Adrenal gland (tissue), 5 donors: Measurements from ENCODE around the gene PACSIN2.

Experiments
- CTCF ChIP-seq, 6 experiments: fragments of 450-650 bp in 4 of 6; fragments of 200-600 bp in 2 of 6; sonication (generic) in 1 of 6; IDR thresholded peaks; 1 replicate in 5 of 6; 2 replicates in 1 of 6; pipeline versions ENCODE4 v1.5.1 to v1.8.0; 2016 to 2021; ENCODE audit warnings: antibody characterized with exemption in 6 of 6, mild to moderate bottlenecking in 2 of 6, moderate library complexity in 1 of 6
- POLR2A ChIP-seq, 2 donors: fragments of 450-650 bp; IDR thresholded peaks; one replicate each; pipeline ENCODE4 v1.6.1; 2017; ENCODE audit warnings: antibody characterized with exemption in 2 of 2, mild to moderate bottlenecking in 2 of 2, moderate library complexity in 1 of 2
- donor health status: DM: no; HTN: no; CAD: no.

- TF ChIP-seq CTCF (IDR thresholded peaks at IDR 0.05) (no peak), POLR2A (IDR thresholded peaks at IDR 0.05) (no peak)
Observed at GRCh38 chr22:43006753-43007152, 8.2 kb downstream of the PACSIN2 start.
